ENCODE data around the gene ONECUT2.
"Not testable (repeated sequence)": the region's sequence is repeated elsewhere in the genome, so short reads cannot be mapped to it uniquely, and the experiment has no call there.

DNA sequence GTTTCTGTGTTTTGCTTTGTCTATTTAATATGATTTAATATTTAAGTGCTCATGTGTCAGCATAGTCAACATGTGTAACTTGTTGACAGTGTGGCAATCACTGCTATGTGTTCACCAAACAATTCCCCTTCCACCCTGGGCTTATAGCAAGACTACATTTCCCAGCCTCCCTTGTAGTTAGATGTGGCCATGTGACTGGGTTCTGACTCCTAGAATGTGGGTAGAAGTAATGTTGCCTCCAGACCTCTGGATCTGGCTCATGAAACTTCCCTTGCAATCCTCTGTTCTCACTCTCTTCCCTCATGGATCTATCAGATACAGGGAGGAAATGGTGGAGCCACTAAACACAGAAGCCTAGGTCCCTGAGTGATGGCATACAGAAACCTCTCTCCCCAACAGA is 87.2 kb downstream of the ONECUT2 start:
- TF ChIP-seq, protein P1, sequence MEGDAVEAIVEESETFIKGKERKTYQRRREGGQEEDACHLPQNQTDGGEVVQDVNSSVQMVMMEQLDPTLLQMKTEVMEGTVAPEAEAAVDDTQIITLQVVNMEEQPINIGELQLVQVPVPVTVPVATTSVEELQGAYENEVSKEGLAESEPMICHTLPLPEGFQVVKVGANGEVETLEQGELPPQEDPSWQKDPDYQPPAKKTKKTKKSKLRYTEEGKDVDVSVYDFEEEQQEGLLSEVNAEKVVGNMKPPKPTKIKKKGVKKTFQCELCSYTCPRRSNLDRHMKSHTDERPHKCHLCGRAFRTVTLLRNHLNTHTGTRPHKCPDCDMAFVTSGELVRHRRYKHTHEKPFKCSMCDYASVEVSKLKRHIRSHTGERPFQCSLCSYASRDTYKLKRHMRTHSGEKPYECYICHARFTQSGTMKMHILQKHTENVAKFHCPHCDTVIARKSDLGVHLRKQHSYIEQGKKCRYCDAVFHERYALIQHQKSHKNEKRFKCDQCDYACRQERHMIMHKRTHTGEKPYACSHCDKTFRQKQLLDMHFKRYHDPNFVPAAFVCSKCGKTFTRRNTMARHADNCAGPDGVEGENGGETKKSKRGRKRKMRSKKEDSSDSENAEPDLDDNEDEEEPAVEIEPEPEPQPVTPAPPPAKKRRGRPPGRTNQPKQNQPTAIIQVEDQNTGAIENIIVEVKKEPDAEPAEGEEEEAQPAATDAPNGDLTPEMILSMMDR (IDR thresholded peaks at IDR 0.05), result not testable (repeated sequence)
- TF ChIP-seq POLR2A (IDR thresholded peaks at IDR 0.05), result not testable (repeated sequence)

All from esophagus squamous epithelium (tissue), 4 donors.